Head of caudate nucleus (tissue), 42 donors: ENCODE results near the gene TRNP1.
"Not testable (repeated sequence)": the region's sequence is repeated elsewhere in the genome, so short reads cannot be mapped to it uniquely, and the experiment has no call there.

Experiments used
- DNase-seq, 42 donors: peaks; one replicate each; pipeline versions ENCODE4 v3.0.0 to v3.0.0-alpha.2; 2020 to 2021; ENCODE audit warnings: mixed read lengths in 7 of 42
- intact Hi-C: fragments of 100-400 bp; cut with DNase I; formaldehyde crosslinking; loops from one replicate; pipeline ENCODE4 v1.15.0; 2022

The TRNP1 gene

GRCh38 chr1:26993237-26994019 lies at the start of gene TRNP1:
Gene TRNP1 (plus strand): TSS chr1:26993692. CDS start chr1:26993787, 95 bp downstream.
- intact Hi-C loops: no loop called here
- DNase-seq: peak; percentile 66 to 91 (median 81)

- DNase-seq: no peak
- intact Hi-C loops: no loop called here
Measured at GRCh38 chr1:26945138-26945537, 48.4 kb upstream of the TRNP1 start.

- intact Hi-C loops: no loop called here
- no peak for DNase-seq
Measured at GRCh38 chr1:26945728-26946127, 47.8 kb upstream of the TRNP1 start.

GRCh38 chr1:26946270-26946669 lies 47.2 kb upstream of the TRNP1 start:
- DNase-seq: peak in 6 of 42 donors; percentile 3 to 36 (median 16)
- intact Hi-C loops: no loop called here

- DNase-seq, intact Hi-C loops: not testable (repeated sequence)
Measured at GRCh38 chr1:26948725-26949057, 44.8 kb upstream of the TRNP1 start.

GRCh38 chr1:26949266-26949925 lies 44.1 kb upstream of the TRNP1 start:
- intact Hi-C loops: no loop called here
- no peak for DNase-seq

- no peak for DNase-seq
Measured at GRCh38 chr1:26949926-26950319, 43.6 kb upstream of the TRNP1 start.

GRCh38 chr1:26950602-26951001 lies 42.9 kb upstream of the TRNP1 start:
- no peak for DNase-seq
- intact Hi-C loops: no loop called here

More at GRCh38 chr1:26949926-26950319, 43.6 kb upstream of the TRNP1 start:
- intact Hi-C loops: no loop called here

- intact Hi-C loops: no loop called here
- DNase-seq: no peak
Measured at GRCh38 chr1:26951216-26951615, 42.3 kb upstream of the TRNP1 start.

- DNase-seq: no peak
- intact Hi-C loops: no loop called here
Measured at GRCh38 chr1:26951821-26952497, 41.5 kb upstream of the TRNP1 start.

GRCh38 chr1:26953374-26953773 lies 40.1 kb upstream of the TRNP1 start:
- no peak for DNase-seq
- intact Hi-C loops: no loop called here

- DNase-seq: no peak
- intact Hi-C loops: no loop called here
Measured at GRCh38 chr1:26956321-26956720, 37.2 kb upstream of the TRNP1 start.

- no peak for DNase-seq
- intact Hi-C loops: no loop called here
Measured at GRCh38 chr1:26957306-26957705, 36.2 kb upstream of the TRNP1 start.

- intact Hi-C loops: no loop called here
- DNase-seq: no peak
Measured at GRCh38 chr1:26959270-26959669, 34.2 kb upstream of the TRNP1 start.

GRCh38 chr1:26959722-26960624 lies 33.5 kb upstream of the TRNP1 start, which contains the start of gene KDF1:
Gene KDF1 (minus strand): TSS chr1:26960468. CDS start chr1:26952380, 8,088 bp downstream.
- intact Hi-C loops: no loop called here
- peak in 2 of 42 donors; percentile 12 to 30 for DNase-seq

GRCh38 chr1:26960625-26960966 lies 32.9 kb upstream of the TRNP1 start:
- intact Hi-C loops: no loop called here

GRCh38 chr1:26961826-26962225 lies 31.7 kb upstream of the TRNP1 start:
- intact Hi-C loops: no loop called here
- no peak for DNase-seq

More at GRCh38 chr1:26960625-26960966, 32.9 kb upstream of the TRNP1 start:
- DNase-seq: no peak

- peak in 1 of 42 donors; percentile 41 for DNase-seq
- intact Hi-C loops: no loop called here
Measured at GRCh38 chr1:26965213-26965612, 28.3 kb upstream of the TRNP1 start.

- intact Hi-C loops: no loop called here
- no peak for DNase-seq
Measured at GRCh38 chr1:26965628-26966027, 27.9 kb upstream of the TRNP1 start.
